H1 (cell line): ENCODE data around the gene PRDX3.

Experiments used
- CREB1 ChIP-seq: IDR thresholded peaks from 2 replicates; pipeline ENCODE4 v1.6.1; 2012; ENCODE audit warnings: inconsistent platforms
- CTCF ChIP-seq, 3 experiments: IDR thresholded peaks; 1 replicate in 2 of 3; 2 replicates in 1 of 3; pipeline versions ENCODE4 v1.5.1 to v1.6.1; 2011; ENCODE audit warnings: low read length in 3 of 3, mild to moderate bottlenecking in 3 of 3, inconsistent platforms in 2 of 3, low read depth in 1 of 3, moderate library complexity in 1 of 3; ENCODE audit not compliant: insufficient read depth in 1 of 3; ENCODE audit errors: control extremely low read depth in 1 of 3
- EGR1 ChIP-seq: IDR thresholded peaks from 2 replicates; pipeline ENCODE4 v1.6.1; 2011; ENCODE audit warnings: low read depth, low read length, borderline replicate concordance
- EZH2 ChIP-seq: fragments of 200-600 bp; sonication (generic); IDR thresholded peaks from 2 replicates; pipeline ENCODE4 v1.7.1; 2012; ENCODE audit warnings: low read depth, mild to moderate bottlenecking, moderate library complexity, low read length, inconsistent platforms; ENCODE audit not compliant: severe bottlenecking
- HDAC6 ChIP-seq: IDR thresholded peaks from one replicate; pipeline ENCODE4 v1.7.1; 2012; ENCODE audit warnings: low read depth, mild to moderate bottlenecking, inconsistent platforms, low read length, moderate library complexity
- JUND ChIP-seq: IDR thresholded peaks from 2 replicates; pipeline ENCODE4 v1.6.1; 2011; ENCODE audit warnings: mild to moderate bottlenecking, improper control_type of control experiment, low read length
- KDM1A ChIP-seq: fragments of 200-600, 300-600 bp; sonication (generic); IDR thresholded peaks from 2 replicates; pipeline ENCODE4 v1.7.1; 2016; ENCODE audit warnings: mild to moderate bottlenecking, low read length, borderline replicate concordance
- RAD21 ChIP-seq, 2 experiments: IDR thresholded peaks in 1 of 2; conservative IDR thresholded peaks in 1 of 2; 2 replicates each; pipeline ENCODE4 v1.6.1; 2011; ENCODE audit warnings: low read depth in 2 of 2, low read length in 2 of 2, improper control_type of control experiment in 1 of 2, inconsistent platforms in 1 of 2, mild to moderate bottlenecking in 1 of 2, moderate library complexity in 1 of 2
- SP1 ChIP-seq: IDR thresholded peaks from 2 replicates; pipeline ENCODE4 v1.6.1; 2011; ENCODE audit warnings: low read depth, low read length
- SP2 ChIP-seq: IDR thresholded peaks from 2 replicates; pipeline ENCODE4 v1.6.1; 2012; ENCODE audit warnings: mild to moderate bottlenecking, low read length, inconsistent platforms
- SP4 ChIP-seq: IDR thresholded peaks from 2 replicates; pipeline ENCODE4 v1.6.1; 2012; ENCODE audit warnings: low read length, inconsistent platforms
- TAF1 ChIP-seq: IDR thresholded peaks from 2 replicates; pipeline ENCODE4 v1.6.1; 2011; ENCODE audit warnings: mild to moderate bottlenecking, low read depth, low read length
- TCF12 ChIP-seq: IDR thresholded peaks from 2 replicates; pipeline ENCODE4 v1.6.1; 2011; ENCODE audit warnings: low read depth, mild to moderate bottlenecking, low read length
- ZNF274 ChIP-seq: IDR thresholded peaks from 2 replicates; pipeline ENCODE4 v1.7.0; 2012; ENCODE audit warnings: low read length, borderline replicate concordance; ENCODE audit errors: extremely low read depth

- TF ChIP-seq RAD21 (IDR thresholded peaks at IDR 0.05 in 1 of 2, conservative IDR thresholded peaks at IDR 0.05 in 1 of 2; ENCODE audit: low read depth in 2 of 2, low read length in 2 of 2) = no peak
- TF ChIP-seq CTCF (IDR thresholded peaks at IDR 0.05; ENCODE audit: control extremely low read depth in 1 of 3, insufficient read depth in 1 of 3, low read depth in 1 of 3, low read length in 3 of 3) = no peak
- TF ChIP-seq CREB1 = no peak
- TF ChIP-seq SP1 = no peak
- TF ChIP-seq EGR1 = no peak
- no peak for TF ChIP-seq ZNF274
- no peak for TF ChIP-seq JUND
- TF ChIP-seq SP2 = no peak
- TF ChIP-seq EZH2 = no peak
- TF ChIP-seq TCF12 = no peak
- no peak for TF ChIP-seq HDAC6
- no peak for TF ChIP-seq SP4
- TF ChIP-seq KDM1A = no peak
- TF ChIP-seq TAF1 = no peak
Observed at GRCh38 chr10:119131512-119132240, 46.9 kb downstream of the PRDX3 start.
